Fibroblast of the conjunctiva (primary cell): Measurements from ENCODE around the gene YPEL5.
"Not testable (repeated sequence)": the region's sequence is repeated elsewhere in the genome, so short reads cannot be mapped to it uniquely, and the experiment has no call there.

Experiments
- DNase-seq: peaks from one replicate; pipeline ENCODE4 v3.0.0-alpha.2; 2010; ENCODE audit warnings: low read depth

The YPEL5 gene

GRCh38 chr2:30136764-30137444, 9.9 kb upstream of the YPEL5 start:
- DNase-seq = no peak

GRCh38 chr2:30139131-30139870, 7.5 kb upstream of the YPEL5 start:
- DNase-seq = no peak

- no peak for DNase-seq
Observed at GRCh38 chr2:30141136-30141535, 5.7 kb upstream of the YPEL5 start.

- DNase-seq = no peak
Observed at GRCh38 chr2:30144260-30144659, 2.5 kb upstream of the YPEL5 start.

- DNase-seq = not testable (repeated sequence)
Observed at GRCh38 chr2:30144951-30145350, 1.9 kb upstream of the YPEL5 start.

- DNase-seq = no peak
Observed at GRCh38 chr2:30145826-30146336, 926 bp upstream of the YPEL5 start.

- DNase-seq = no peak
Observed at GRCh38 chr2:30147196-30147714, 448 bp downstream of the YPEL5 start.

GRCh38 chr2:30147715-30148610, 1.2 kb downstream of the YPEL5 start:
- no peak for DNase-seq

- no peak for DNase-seq
Observed at GRCh38 chr2:30148850-30149249, 2.0 kb downstream of the YPEL5 start.

GRCh38 chr2:30149513-30149912, 2.7 kb downstream of the YPEL5 start:
- no peak for DNase-seq

- DNase-seq = no peak
Observed at GRCh38 chr2:30149976-30150375, 3.2 kb downstream of the YPEL5 start.

- DNase-seq = no peak
Observed at GRCh38 chr2:30150786-30151185, 4.0 kb downstream of the YPEL5 start.

GRCh38 chr2:30152385-30152784, 5.6 kb downstream of the YPEL5 start:
- no peak for DNase-seq

GRCh38 chr2:30155202-30155601, 8.4 kb downstream of the YPEL5 start:
- no peak for DNase-seq

- DNase-seq = no peak
Observed at GRCh38 chr2:30155889-30156658, 9.3 kb downstream of the YPEL5 start.

GRCh38 chr2:30157616-30158015, 10.8 kb downstream of the YPEL5 start:
- no peak for DNase-seq

GRCh38 chr2:30159766-30160165, 13.0 kb downstream of the YPEL5 start:
- no peak for DNase-seq

GRCh38 chr2:30161929-30162706, 15.3 kb downstream of the YPEL5 start:
- DNase-seq = no peak

- DNase-seq = no peak
Observed at GRCh38 chr2:30162806-30163205, 16.0 kb downstream of the YPEL5 start.

GRCh38 chr2:30164131-30164925, 17.5 kb downstream of the YPEL5 start:
- no peak for DNase-seq
